SHP77 treated with DMSO at 0.1 percent for 48 hours (cell line): ENCODE results near the gene ZNF391.
"Not testable (repeated sequence)": the region's sequence is repeated elsewhere in the genome, so short reads cannot be mapped to it uniquely, and the experiment has no call there.

Experiments
- DNase-seq: peaks from one replicate; lab custom pipeline; 2025; lab: John Stamatoyannopoulos, UW

ZNF391 gene

DNA sequence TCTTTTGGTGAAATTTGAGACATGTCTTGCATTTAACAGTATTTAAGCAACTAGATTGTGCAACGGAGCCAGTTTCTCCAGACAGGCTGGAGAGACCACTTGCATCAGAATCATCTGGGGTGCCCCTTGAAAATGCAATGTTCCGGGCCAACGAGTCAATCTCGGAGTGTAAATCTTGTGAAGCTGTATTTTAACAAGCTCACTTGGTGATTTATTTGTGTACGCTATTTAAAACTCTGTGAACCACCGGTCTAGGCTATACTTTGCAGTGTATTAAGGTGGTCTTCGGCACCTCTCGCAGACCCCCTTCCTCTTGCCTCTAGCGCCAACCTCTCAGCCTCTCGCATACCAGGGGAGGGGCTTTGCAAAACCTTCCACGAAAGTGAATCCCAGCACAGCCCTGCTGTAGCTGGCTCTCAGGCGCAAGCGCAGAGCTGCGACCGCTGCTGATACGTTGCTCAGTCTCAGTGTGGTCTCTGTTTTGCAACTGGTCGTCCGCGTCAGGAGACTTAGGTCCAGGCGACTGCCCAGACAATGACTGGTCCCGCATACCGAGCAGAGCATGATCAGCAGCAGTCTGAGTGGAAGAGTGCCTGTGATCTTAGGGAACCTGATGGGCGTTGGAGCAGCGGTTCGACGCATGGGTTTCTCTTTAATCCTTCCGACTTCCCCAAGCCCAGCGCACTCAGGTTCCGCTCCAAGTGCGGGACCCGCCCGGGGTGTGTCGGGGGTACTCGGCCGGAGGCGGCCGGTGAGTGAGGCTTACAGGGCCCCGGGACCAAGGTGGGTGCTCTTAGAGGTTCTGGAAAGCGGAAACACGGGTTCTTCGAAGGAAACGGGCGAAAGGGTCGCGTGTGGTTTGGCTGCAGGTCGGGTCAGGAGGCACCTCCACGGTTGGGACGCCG, at the start of gene ZNF391:
Gene ZNF391, plus strand, starts transcription at position 467 of the 905 bp plus-strand sequence. CDS start 11,612 bp downstream, outside the sequence.
- DNase-seq: peak; percentile 78

DNA sequence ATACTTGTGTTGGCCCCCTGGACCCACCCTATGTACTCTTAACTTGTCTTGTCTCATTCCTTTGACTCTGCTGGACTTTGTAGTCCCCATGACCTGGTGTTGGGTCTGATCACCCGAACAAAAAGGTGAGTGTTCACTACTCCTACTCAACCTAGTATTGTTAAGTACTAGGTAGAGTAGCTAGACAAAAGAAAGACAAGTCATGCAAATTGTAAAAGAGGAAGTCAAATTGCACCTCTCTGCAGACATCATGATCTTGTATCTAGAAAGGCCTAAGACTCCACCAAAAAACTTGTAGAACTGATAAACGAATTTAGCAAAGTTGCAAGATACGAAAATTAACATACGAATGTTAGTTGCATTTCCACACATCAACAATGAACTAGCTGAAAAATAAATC, 35.7 kb upstream of the ZNF391 start:
- DNase-seq: no peak

DNA sequence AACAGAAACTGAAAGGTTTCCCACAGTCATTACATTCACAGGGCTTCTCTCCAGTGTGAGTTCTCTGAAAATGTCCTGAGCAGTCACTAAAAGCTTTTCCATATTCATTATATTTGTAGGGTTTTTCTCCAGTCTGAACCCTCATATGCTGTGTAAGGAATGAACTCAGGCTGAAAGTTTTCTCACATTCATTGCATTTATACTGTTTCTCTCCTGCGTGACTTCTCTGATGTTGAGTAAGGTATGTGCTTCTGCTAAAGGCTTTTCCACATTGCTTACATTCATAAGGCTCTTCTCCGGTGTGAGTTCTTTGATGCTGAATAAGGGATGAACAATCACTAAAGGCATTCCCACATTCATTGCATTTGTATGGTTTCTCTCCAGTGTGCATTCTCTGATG, 29.8 kb upstream of the ZNF391 start:
- DNase-seq: no peak

- no peak for DNase-seq
These were observed 29.3 kb upstream of the ZNF391 start for GRCh38 chr6:27359231-27359630.

- no peak for DNase-seq
These were observed 20.4 kb upstream of the ZNF391 start for GRCh38 chr6:27368202-27368601.

- DNase-seq: no peak
These were observed 18.2 kb upstream of the ZNF391 start for GRCh38 chr6:27370391-27370790.

DNA sequence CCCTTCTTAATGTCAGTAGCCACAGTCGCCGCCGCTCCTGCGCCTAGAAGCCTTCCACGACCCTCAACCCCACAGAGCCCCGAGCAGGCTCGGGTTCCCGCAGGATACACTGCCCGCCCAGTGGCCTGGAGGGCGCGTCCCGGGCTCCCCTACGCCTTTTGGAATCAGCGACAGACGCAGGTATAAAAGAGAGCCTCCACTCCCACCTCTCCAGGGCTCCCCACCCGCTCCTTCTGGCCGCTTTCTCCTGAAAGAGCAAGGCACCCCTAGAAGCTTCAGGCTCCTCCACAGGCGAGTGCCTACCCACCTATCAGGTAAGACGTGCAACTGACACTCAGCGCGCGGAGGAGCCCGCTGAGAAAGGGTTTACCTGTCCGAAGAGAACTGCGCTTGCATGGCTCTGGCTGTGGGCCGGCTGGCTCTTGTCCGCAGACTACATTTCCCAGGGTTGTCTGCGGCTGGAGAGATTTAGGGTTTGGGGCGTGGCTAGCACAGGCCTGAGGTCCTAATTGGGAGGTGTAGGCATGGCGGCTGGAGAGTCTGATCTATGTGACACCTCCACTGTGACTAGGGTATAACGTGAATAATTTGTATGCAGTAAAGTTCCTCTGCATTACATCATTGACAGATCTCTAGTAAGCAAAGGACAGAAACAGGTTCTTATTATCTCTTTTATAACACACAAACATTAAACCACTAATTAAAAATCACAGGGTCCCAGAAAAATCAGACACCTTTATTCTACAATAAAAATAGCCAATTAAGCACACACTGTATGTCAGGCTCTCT, 13.5 kb upstream of the ZNF391 start:
- no peak for DNase-seq

DNA sequence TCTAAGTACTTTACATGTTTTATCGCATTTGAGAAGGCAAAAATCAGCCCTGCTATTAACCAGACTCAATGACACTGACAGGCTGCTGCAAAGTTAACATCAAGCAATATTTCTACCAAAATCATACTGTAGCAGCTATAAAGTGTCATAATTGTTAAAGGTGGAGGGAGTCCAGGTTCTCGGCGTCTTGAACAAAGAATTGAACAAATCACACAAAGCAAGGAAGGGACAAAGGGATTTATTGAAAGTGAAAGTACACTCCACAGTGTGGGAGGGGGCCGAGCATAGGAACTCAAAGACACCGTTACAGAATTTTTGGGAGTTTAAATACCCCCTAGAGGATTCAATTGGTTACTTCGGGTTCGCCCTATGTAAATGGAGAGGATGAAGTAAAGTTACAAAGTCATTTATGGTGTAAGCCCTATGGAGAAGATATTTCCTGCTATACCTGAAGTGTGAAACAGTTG, 12.9 kb upstream of the ZNF391 start:
- DNase-seq: no peak

GRCh38 chr6:27378406-27378805, 10.2 kb upstream of the ZNF391 start:
- DNase-seq: not testable (repeated sequence)

GRCh38 chr6:27381001-27381400, 7.6 kb upstream of the ZNF391 start:
- DNase-seq: not testable (repeated sequence)

- DNase-seq: no peak
These were observed 5.5 kb upstream of the ZNF391 start for GRCh38 chr6:27383011-27383410.

DNA sequence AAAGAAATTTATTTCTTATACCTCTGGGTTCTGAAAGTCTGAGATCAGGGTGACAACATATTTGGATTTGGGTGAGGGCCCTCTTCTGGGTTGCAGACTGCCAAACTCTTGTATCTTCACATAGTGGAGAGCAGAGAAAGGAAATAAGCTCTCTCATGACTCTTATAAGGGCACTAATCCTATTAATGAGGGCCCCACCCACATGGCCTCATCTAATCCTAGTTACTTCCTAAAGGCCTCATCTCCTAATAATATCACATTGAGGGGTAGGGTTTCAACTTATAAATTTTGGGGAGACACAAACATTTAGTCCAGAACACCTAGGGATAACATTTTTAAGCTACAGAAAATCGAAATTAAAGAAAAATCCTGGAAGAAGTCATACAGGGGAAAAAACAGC, 5.1 kb upstream of the ZNF391 start:
- no peak for DNase-seq

- no peak for DNase-seq
These were observed 4.1 kb downstream of the ZNF391 start for GRCh38 chr6:27392623-27393022.

DNA sequence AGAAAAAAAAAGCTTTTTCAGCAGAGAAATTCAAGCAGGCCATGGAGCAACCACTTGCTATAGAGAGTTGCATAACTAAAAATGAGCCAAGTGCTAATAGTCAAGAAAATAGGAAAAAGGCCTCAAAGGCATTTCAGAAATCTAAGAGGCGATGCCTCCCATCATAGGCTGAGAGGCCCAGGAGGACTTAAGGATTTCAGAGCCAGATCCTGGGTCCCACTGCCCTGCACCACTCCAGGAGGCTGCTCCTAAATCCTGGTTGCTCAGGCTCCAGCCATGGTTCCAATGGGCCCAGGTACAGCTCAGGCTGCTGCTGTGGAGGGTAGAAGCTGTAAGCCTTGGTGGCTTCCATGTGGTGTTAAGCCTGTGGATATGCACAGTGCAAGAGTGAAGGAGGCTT, 5.5 kb downstream of the ZNF391 start:
- DNase-seq: no peak

GRCh38 chr6:27400877-27401642, 12.5 kb downstream of the ZNF391 start:
- DNase-seq: no peak

DNA sequence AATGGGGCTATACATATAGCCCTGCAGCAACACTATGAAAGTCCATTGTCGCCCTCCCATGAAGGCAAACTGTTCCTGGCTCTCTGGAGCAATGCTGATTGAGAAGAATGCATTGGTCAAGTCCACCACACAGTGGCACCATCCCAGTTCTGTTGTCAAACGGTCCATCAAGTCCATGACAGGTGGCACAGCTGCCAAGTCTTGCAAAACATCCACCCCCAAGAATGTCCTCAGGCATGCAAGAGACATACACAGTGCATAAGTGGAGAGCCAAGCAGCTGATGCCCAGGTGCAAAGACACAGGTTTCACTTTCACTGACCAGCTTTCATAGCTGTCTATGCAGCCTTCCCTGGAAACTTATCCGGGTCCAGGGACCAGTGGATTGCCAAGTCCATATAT, 17.5 kb downstream of the ZNF391 start:
- no peak for DNase-seq

DNA sequence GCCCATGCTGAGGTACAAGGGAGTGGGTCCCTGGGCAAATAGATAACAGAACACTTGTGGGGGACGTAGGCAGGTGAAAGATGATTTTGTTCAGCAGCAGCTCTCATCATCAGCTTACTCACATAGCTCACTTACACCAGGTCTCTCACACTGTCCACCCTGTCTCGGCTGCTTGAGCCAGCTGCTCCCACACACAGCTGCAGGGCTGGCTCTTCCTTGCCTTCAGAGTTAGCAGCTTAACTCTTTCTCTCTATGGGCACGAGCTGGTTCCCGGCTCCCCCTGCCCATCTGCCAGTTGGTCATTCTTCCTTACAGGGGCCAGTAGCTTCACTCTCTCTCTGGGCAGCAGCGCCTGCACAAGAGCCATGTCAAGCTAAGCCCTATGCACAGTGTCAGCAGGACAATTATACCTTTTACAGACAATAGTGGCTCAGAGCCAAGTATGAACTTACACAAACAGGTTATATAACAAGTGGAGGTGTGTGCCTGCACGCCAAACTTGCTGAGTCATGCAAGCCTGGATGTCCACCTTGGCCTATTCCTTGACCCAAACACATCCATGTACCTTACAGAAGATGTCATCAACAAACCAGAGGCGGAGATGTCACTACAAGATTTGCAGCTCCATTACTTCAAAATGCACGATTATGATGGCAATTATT, 18.7 kb downstream of the ZNF391 start:
- no peak for DNase-seq

DNA sequence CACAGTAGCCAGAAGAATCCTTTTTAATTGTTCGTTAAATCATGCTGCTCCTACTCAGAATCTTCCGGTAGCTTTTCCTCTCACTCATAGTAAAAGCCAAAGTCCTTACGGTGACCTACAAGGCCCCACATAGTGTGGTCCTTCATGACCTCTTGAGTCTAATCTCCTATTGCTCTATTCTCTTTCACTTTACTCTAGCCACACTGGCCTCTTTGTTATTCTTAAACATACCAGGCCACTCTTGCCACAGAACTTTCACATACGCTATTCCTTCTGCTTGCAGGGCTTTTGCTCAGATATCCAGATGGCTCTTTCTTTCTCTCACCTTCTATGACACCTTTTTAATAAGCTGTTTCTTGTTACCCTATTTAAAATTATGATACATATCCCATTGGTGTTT, 25.7 kb downstream of the ZNF391 start:
- no peak for DNase-seq

GRCh38 chr6:27414996-27415395, 26.4 kb downstream of the ZNF391 start:
- DNase-seq: no peak

- DNase-seq: no peak
These were observed 27.3 kb downstream of the ZNF391 start for GRCh38 chr6:27415898-27416297.

GRCh38 chr6:27419363-27419762, 30.8 kb downstream of the ZNF391 start:
- no peak for DNase-seq
